Measurements from ENCODE around the gene PLXNA1. TPM values are rescaled to one million over a fixed set of nuclear protein-coding genes. Genes with fewer than 3 reads are reported as not detected.

Gene PLXNA1
- total and polyA plus RNA-seq, 10 of the 15 experiments (the other 5 are each of a cell fraction or from before 2014, with no cell fraction given) = 0.03 to 16.4 (median 2.5) TPM

GRCh38 chr3:126983276-126983652, 349 bp downstream of the PLXNA1 start:
- no peaks in the 10 kb centered on the region for H4K20me1 ChIP-seq (ENCODE audit: control insufficient read depth, insufficient read depth)

GRCh38 chr3:126983653-126984390, 907 bp downstream of the PLXNA1 start:
- no peaks in the 10 kb centered on the region; the same call in none of the 2 replicates for H3K79me2 ChIP-seq (ENCODE audit: control insufficient read depth, insufficient read depth, low read length)
- DNase-seq (ENCODE audit: low read depth, low spot score) = no peak
- no peak for FAIRE-seq
- POLR2A ChIA-PET = interaction anchor here (0.6 to 2.0 kb wide), 2 partner anchors 26 to 73 kb away, joined by 3 to 5 read pairs; no protein-coding TSS in a partner anchor
- H3K9ac ChIP-seq (ENCODE audit: control insufficient read depth, insufficient read depth, low read length) = peak overlapping the region; percentile 54; the same call in 1 of the 2 replicates
- SMC1A ChIA-PET (ENCODE audit: uncharacterized antibody, unreplicated experiment) = no interaction called here
- in situ Hi-C loops (cut with MboI) = no loop called here
- no TSS peak for BruUV-seq (replicated peaks)
- no peaks in the 10 kb centered on the region for H3K27me3 ChIP-seq (replicated peaks in 1 of 2; ENCODE audit: control insufficient read depth in 2 of 2, insufficient read depth in 2 of 2, low read length in 1 of 2)
- H3K36me3 ChIP-seq (ENCODE audit: control insufficient read depth in 2 of 2, insufficient read depth in 2 of 2, low read length in 1 of 2) = no peaks in the 10 kb centered on the region; a peak in 1 of 4 replicates
- intact Hi-C loops (cut with micrococcal nuclease; ENCODE audit: unreplicated experiment) = loop anchor here (2.0 to 10.0 kb wide), 3 partner anchors 73 to 561 kb away; no protein-coding TSS in a partner anchor
- peak overlapping the region; percentile 98 for H3K4me2 ChIP-seq (ENCODE audit: control insufficient read depth, insufficient read depth)
- CTCF ChIA-PET = interaction anchor here (0.8 kb wide), 1 partner anchor 231 kb away, joined by 3 read pairs; no protein-coding TSS in a partner anchor
- H3K4me1 ChIP-seq (ENCODE audit: control insufficient read depth, insufficient read depth, low read length) = peaks cover 9% of the 10 kb centered on the region
- H3K9me3 ChIP-seq (replicated peaks; ENCODE audit: control insufficient read depth, insufficient read depth, low read length) = no peaks in the 10 kb centered on the region; the same call in 2 of the 3 replicates
- RAD21 ChIA-PET (ENCODE audit: unreplicated experiment) = interaction anchor here (3.7 kb wide), 1 partner anchor 230 kb away, joined by 36 read pairs; no protein-coding TSS in a partner anchor
- no peaks in the 10 kb centered on the region for H4K20me1 ChIP-seq (ENCODE audit: control insufficient read depth, insufficient read depth)
- H2AFZ ChIP-seq (ENCODE audit: control insufficient read depth, low read depth, low read length) = peak overlapping the region; percentile 44
- peak; percentile 25 for ATAC-seq
- H3K4me3 ChIP-seq = peak overlapping the region; percentile 71
- WGBS (ENCODE audit: insufficient coverage, insufficient replicate concordance, low lambda C conversion rate, missing lambda C conversion rate) = 3% methylated on average over 42 of the region's 61 CpGs
- H3K27ac ChIP-seq (ENCODE audit: control insufficient read depth, insufficient read depth) = no peak overlapping the region
- TF ChIP-seq STAT1 (conservative IDR thresholded peaks at IDR 0.05) = no peak
- TF ChIP-seq DPF2 (IDR thresholded peaks at IDR 0.05) = 0 out of 2 replicates have a peak, but pooled peaks have one; percentile 36
- TF ChIP-seq PAX8 (IDR thresholded peaks at IDR 0.05) = no peak
- no peak for TF ChIP-seq RELB (IDR thresholded peaks at IDR 0.05; ENCODE audit: low read depth)
- TF ChIP-seq LARP7 (IDR thresholded peaks at IDR 0.05) = peak; percentile 54; the same call in 1 of the 2 replicates
- no peak for TF ChIP-seq RFX5 (IDR thresholded peaks at IDR 0.05; ENCODE audit: low read depth, low read length)
- no peak for TF ChIP-seq MLLT1 (IDR thresholded peaks at IDR 0.05)
- TF ChIP-seq CEBPB (IDR thresholded peaks at IDR 0.05; ENCODE audit: borderline replicate concordance in 1 of 2, low read depth in 2 of 2, low read length in 2 of 2) = no peak

More at GRCh38 chr3:126983276-126983652, 349 bp downstream of the PLXNA1 start:
- Histone ChIP-seq H3K4me3 (peak overlapping the region; percentile 71; the same call in 1 of the 2 replicates), H3K27me3 (replicated peaks in 1 of 2; ENCODE audit: control insufficient read depth in 2 of 2, insufficient read depth in 2 of 2, low read length in 1 of 2) (no peaks in the 10 kb centered on the region), H3K4me1 (ENCODE audit: control insufficient read depth, insufficient read depth, low read length) (peaks cover 9% of the 10 kb centered on the region), H2AFZ (ENCODE audit: control insufficient read depth, low read depth, low read length) (no peak overlapping the region), H3K36me3 (ENCODE audit: control insufficient read depth in 2 of 2, insufficient read depth in 2 of 2, low read length in 1 of 2) (no peaks in the 10 kb centered on the region), H3K27ac (ENCODE audit: control insufficient read depth, insufficient read depth) (no peak overlapping the region), H3K4me2 (ENCODE audit: control insufficient read depth, insufficient read depth) (peak overlapping the region; percentile 98; the same call in 1 of the 2 replicates), H3K9me3 (replicated peaks; ENCODE audit: control insufficient read depth, insufficient read depth, low read length) (no peaks in the 10 kb centered on the region; the same call in 2 of the 3 replicates), H3K9ac (ENCODE audit: control insufficient read depth, insufficient read depth, low read length) (peak overlapping the region; percentile 54; the same call in 1 of the 2 replicates), H3K79me2 (ENCODE audit: control insufficient read depth, insufficient read depth, low read length) (no peaks in the 10 kb centered on the region; the same call in none of the 2 replicates)
- in situ Hi-C loops (cut with MboI) (no loop called here), intact Hi-C loops (cut with micrococcal nuclease; ENCODE audit: unreplicated experiment) (loop anchor here (2.0 to 10.0 kb wide), 3 partner anchors 72 to 562 kb away; no protein-coding TSS in a partner anchor)
- ChIA-PET POLR2A (interaction anchor here (0.6 to 2.0 kb wide), 2 partner anchors 26 to 72 kb away, joined by 3 to 5 read pairs; no protein-coding TSS in a partner anchor), CTCF (no interaction called here), RAD21 (ENCODE audit: unreplicated experiment) (interaction anchor here (3.7 kb wide), 1 partner anchor 230 kb away, joined by 36 read pairs; no protein-coding TSS in a partner anchor), SMC1A (ENCODE audit: uncharacterized antibody, unreplicated experiment) (no interaction called here)
- no peak for TF ChIP-seq CHD4 (IDR thresholded peaks at IDR 0.05)
- TF ChIP-seq BHLHE40 (IDR thresholded peaks at IDR 0.05; ENCODE audit: borderline replicate concordance in 1 of 2, low read depth in 2 of 2, low read length in 1 of 2) = peak in 1 of 2 experiments; percentile 51; a peak in 1 of 4 replicates
- TF ChIP-seq BACH1 (IDR thresholded peaks at IDR 0.05; ENCODE audit: borderline replicate concordance) = peak; percentile 95
- FAIRE-seq (no peak), DNase-seq (ENCODE audit: low read depth, low spot score) (no peak), ATAC-seq (no peak)
- 0% methylated on average over 6 of the region's 70 CpGs for WGBS (ENCODE audit: insufficient coverage, insufficient replicate concordance, low lambda C conversion rate, missing lambda C conversion rate)
- no TSS peak for BruUV-seq (replicated peaks)
